Measurements from ENCODE around the gene LARP1. TPM values are rescaled to one million over a fixed set of nuclear protein-coding genes. Genes with fewer than 3 reads are reported as not detected.
A peak's percentile ranks its signal among the peaks of the same experiment; 100 is the strongest.
"Not testable (repeated sequence)": the region's sequence is repeated elsewhere in the genome, so short reads cannot be mapped to it uniquely, and the experiment has no call there.

The LARP1 gene
- total RNA-seq, 1 donor from 2014 or later: 24.0 TPM

DNA sequence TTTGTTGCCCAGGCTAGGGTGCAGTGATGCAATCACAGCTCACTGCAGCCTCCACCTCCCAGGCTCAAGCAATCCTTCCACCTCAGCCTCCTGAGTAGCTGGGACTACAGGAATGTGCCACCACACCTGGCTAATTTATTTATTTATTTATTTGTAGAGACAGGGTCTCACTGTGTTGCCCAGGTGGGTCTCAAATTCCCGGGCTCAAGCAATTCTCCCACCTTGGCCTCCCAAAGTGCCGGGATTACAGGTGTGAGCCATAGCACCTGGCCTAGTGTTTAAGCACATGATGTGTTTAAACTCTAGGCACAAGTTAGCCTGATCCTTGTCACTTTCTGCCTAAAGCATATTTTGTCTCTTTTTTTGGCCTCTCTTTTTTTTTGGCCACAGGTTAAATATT lies 4.5 kb upstream of the LARP1 start:
- not testable (repeated sequence) for H3K9ac ChIP-seq (ENCODE audit: low read depth in 1 of 3, low read length in 3 of 3); H3K4me3 ChIP-seq (ENCODE audit: low read length in 3 of 3); H3K36me3 ChIP-seq (ENCODE audit: control insufficient read depth in 3 of 3, insufficient read depth in 3 of 3, low read length in 3 of 3); H3K27me3 ChIP-seq (ENCODE audit: control insufficient read depth in 3 of 3, insufficient read depth in 3 of 3, low read length in 3 of 3); H3K9me3 ChIP-seq (ENCODE audit: control insufficient read depth in 3 of 3, low read length in 3 of 3); H3K27ac ChIP-seq (ENCODE audit: low read depth, low read length)
- peaks cover 17 to 27% (median 21%) of the 10 kb centered on the region in 3 donors for H3K4me1 ChIP-seq (ENCODE audit: control insufficient read depth in 3 of 3, insufficient read depth in 3 of 3, low read length in 3 of 3)

DNA sequence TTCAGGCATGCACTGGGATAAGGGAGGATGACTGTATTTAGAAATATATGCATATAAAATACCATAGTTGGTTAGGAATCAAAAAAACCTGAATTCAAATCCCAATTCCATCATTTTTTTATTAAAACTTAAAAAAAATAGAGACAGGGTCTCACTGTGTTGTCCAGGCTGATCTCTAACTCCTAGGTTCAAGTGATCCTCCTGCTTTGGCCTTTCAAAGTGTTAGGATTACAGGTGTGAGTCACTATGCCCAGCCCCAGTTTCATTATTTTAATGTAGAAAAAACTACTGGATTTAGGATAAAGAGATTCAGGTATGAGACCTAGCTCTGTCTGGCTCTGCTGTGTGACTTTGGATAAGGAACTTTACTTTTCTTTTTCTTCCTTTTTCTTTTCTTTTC lies 3.3 kb upstream of the LARP1 start:
- Histone ChIP-seq H3K27ac (ENCODE audit: low read depth, low read length) (no peak overlapping the region), H3K36me3 (ENCODE audit: control insufficient read depth in 3 of 3, insufficient read depth in 3 of 3, low read length in 3 of 3) (no peaks in the 10 kb centered on the region), H3K9ac (ENCODE audit: low read depth in 1 of 3, low read length in 3 of 3) (no peak overlapping the region), H3K9me3 (ENCODE audit: control insufficient read depth in 3 of 3, low read length in 3 of 3) (no peaks in the 10 kb centered on the region), H3K4me1 (ENCODE audit: control insufficient read depth in 3 of 3, insufficient read depth in 3 of 3, low read length in 3 of 3) (peaks cover 14 to 22% (median 21%) of the 10 kb centered on the region in 3 donors), H3K4me3 (ENCODE audit: low read length in 3 of 3) (no peak overlapping the region), H3K27me3 (ENCODE audit: control insufficient read depth in 3 of 3, insufficient read depth in 3 of 3, low read length in 3 of 3) (no peaks in the 10 kb centered on the region)

DNA sequence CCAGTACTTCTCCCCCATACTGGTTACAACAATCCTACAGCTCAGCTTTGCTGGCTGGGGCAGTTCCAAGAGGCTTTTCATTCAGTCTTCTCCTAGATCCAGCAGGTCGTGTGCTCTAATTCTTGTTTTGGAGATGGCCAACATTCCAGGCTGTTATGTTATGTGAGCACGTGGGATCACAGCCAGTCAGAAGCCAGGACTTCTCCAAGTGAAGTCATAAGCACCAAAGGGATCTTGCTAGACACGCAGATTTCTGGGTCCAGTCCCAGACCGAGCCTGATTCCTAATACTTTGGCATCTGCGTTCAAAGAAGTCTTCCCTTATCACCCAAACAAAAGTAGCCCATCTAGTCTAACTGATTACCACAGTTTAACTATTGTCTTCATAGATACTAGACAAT lies 1.4 kb upstream of the LARP1 start:
- Histone ChIP-seq H3K9ac (ENCODE audit: low read depth in 1 of 3, low read length in 3 of 3) (peak overlapping the region in 2 of 3 donors; percentile 89 to 93), H3K9me3 (ENCODE audit: control insufficient read depth in 3 of 3, low read length in 3 of 3) (no peaks in the 10 kb centered on the region), H3K4me3 (ENCODE audit: low read length in 3 of 3) (peak overlapping the region; percentile 72 to 82 (median 78)), H3K4me1 (ENCODE audit: control insufficient read depth in 3 of 3, insufficient read depth in 3 of 3, low read length in 3 of 3) (peaks cover 23 to 37% (median 29%) of the 10 kb centered on the region in 3 donors), H3K36me3 (ENCODE audit: control insufficient read depth in 3 of 3, insufficient read depth in 3 of 3, low read length in 3 of 3) (no peaks in the 10 kb centered on the region), H3K27ac (ENCODE audit: low read depth, low read length) (peak overlapping the region; percentile 99), H3K27me3 (ENCODE audit: control insufficient read depth in 3 of 3, insufficient read depth in 3 of 3, low read length in 3 of 3) (no peaks in the 10 kb centered on the region)

DNA sequence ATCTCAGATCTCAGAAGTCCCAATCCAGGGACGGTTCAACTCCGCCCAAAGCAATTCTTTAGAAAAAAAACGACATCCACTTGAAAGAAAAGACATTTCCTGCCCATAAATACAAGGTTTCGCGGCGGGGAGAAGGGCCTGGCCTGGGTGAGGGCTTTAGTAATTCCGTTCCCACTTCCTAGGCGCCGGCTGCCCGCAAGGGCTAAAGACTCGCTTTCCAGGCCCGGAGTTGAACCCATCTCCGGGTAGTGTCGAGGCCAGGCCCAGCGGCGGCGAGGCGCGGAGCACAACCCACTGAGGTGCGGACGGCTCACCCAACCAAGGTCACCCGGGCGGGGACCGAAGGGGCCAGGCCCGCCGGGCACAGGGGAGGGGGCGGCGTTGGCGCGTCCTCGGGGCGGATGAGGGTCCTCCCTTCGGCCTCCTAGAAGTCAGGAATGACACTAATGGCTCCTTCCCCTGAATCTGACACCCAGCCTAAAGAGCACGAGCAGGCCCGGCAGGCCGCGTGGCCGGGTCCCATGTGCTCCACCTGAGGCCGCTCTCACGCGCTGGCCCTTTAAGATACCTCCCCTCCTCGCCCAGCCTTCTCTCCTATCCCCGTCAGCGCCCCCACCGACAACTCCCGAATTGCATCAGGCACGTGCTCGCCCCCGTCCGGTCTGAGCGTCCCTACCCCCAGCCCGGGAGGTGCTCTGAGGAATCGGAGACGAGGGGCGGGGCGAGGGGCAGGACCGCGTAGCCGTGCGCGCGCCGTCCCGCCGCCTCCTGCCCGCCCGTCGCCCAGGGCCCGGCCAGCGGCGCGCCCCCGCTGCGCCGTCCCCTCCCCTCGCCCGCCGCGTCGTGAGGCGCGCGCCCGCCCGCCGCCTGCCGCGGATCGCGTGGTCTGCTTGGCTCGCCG lies 467 bp upstream of the LARP1 start:
- Histone ChIP-seq H3K4me1 (ENCODE audit: control insufficient read depth in 3 of 3, insufficient read depth in 3 of 3, low read length in 3 of 3) (peaks cover 32 to 46% (median 33%) of the 10 kb centered on the region in 3 donors), H3K27ac (ENCODE audit: low read depth, low read length) (peak overlapping the region; percentile 99), H3K27me3 (ENCODE audit: control insufficient read depth in 3 of 3, insufficient read depth in 3 of 3, low read length in 3 of 3) (no peaks in the 10 kb centered on the region), H3K36me3 (ENCODE audit: control insufficient read depth in 3 of 3, insufficient read depth in 3 of 3, low read length in 3 of 3) (no peaks in the 10 kb centered on the region), H3K9me3 (ENCODE audit: control insufficient read depth in 3 of 3, low read length in 3 of 3) (no peaks in the 10 kb centered on the region), H3K4me3 (ENCODE audit: low read length in 3 of 3) (peak overlapping the region; percentile 72 to 92 (median 78)), H3K9ac (ENCODE audit: low read depth in 1 of 3, low read length in 3 of 3) (peak overlapping the region; percentile 82 to 93 (median 89))

DNA sequence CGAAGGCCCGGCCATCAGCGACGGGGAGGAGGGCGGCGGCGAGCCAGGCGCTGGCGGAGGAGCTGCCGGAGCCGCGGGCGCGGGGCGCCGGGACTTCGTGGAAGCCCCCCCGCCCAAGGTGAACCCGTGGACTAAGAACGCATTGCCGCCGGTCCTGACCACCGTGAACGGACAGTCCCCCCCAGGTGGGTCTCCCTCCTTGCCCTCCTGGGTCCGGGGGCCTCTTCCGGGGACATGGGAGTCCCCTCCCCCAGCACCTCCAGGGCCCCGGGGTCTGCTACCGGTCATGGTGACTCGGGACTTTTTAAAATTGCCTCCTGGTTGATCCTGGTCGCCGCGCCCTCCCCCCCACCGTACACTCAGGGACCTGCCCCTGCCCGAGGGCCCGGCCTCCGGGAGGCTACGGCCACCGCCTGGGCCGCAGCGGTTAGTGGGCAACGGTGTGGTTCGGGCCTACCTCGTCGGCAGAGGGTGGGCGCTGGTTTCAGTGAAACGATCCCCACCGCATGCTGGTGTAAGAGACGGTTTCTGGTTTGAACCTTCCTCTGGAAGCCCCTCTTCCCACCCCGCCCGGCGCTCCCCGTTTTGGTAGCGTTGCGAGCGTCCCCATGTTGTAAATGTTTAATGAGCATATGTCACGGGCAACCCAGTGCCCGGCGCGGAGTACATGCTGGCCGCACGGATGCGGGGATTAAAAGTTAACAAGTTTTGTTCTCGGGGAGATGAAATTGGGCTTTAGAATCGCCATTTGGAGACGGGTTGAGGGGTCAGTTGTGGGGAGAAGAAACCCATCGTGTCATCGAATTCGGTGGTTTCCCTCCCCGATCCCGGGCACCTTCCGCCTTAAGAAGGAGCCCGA lies 1.1 kb downstream of the LARP1 start:
- H3K4me3 ChIP-seq (ENCODE audit: low read length in 3 of 3): peak overlapping the region; percentile 87 to 92 (median 91)
- peaks cover 42 to 61% (median 43%) of the 10 kb centered on the region in 3 donors for H3K4me1 ChIP-seq (ENCODE audit: control insufficient read depth in 3 of 3, insufficient read depth in 3 of 3, low read length in 3 of 3)
- H3K27me3 ChIP-seq (ENCODE audit: control insufficient read depth in 3 of 3, insufficient read depth in 3 of 3, low read length in 3 of 3): no peaks in the 10 kb centered on the region
- H3K9ac ChIP-seq (ENCODE audit: low read depth in 1 of 3, low read length in 3 of 3): peak overlapping the region; percentile 90 to 94 (median 93)
- H3K36me3 ChIP-seq (ENCODE audit: control insufficient read depth in 3 of 3, insufficient read depth in 3 of 3, low read length in 3 of 3): no peaks in the 10 kb centered on the region
- peak overlapping the region; percentile 94 for H3K27ac ChIP-seq (ENCODE audit: low read depth, low read length)
- no peaks in the 10 kb centered on the region for H3K9me3 ChIP-seq (ENCODE audit: control insufficient read depth in 3 of 3, low read length in 3 of 3)

DNA sequence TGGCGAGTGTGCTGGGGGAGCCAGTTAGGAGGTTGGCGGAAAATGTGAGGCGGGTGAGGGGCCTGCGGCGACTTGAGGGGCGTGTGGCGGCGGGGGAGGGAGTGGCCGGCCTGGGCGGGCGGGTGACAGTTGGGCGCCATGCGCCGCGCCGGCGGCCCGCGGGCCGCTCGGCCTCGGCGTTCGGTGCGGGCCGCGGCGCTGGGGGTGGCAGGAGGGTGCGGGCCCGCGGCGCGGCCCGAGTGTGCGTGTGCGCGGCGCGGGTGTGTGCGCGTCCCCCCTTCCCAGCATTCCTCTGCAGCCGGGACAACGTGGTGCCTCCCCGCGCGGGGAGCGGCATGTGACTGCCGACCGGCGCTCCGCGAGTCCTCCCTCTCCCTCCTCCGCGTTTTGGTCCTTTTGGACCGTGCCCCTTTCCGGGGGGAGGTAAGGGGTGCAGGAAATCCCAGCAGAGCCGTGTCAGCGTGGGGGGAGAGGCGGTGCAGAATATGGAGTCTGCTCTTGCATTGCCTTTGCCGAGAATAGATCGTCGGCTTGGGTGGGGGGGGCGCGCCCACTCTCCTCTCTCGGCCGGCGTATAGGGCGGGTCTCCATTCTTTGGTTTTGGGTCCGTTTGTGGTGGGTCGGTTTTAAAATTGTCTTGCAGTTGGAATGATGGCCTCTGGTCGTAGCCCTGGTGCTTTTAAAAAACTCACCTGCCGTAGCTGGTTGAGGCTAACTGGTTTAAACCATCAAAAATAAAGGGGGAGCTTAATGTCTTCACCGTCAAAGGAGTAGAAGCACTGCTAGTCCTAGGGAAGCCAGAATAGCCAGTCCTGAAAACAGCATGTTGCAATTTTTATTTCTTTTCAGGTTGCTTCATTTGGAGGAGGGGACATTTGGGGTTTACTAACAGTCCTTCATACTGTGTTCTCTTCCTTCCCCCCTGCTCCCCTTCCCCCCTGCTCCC lies 2.0 kb downstream of the LARP1 start:
- Histone ChIP-seq H3K4me1 (ENCODE audit: control insufficient read depth in 3 of 3, insufficient read depth in 3 of 3, low read length in 3 of 3) (peaks cover 47 to 70% (median 51%) of the 10 kb centered on the region in 3 donors), H3K27me3 (ENCODE audit: control insufficient read depth in 3 of 3, insufficient read depth in 3 of 3, low read length in 3 of 3) (no peaks in the 10 kb centered on the region), H3K27ac (ENCODE audit: low read depth, low read length) (peak overlapping the region; percentile 94), H3K36me3 (ENCODE audit: control insufficient read depth in 3 of 3, insufficient read depth in 3 of 3, low read length in 3 of 3) (no peaks in the 10 kb centered on the region), H3K9ac (ENCODE audit: low read depth in 1 of 3, low read length in 3 of 3) (peak overlapping the region; percentile 90 to 94 (median 93)), H3K4me3 (ENCODE audit: low read length in 3 of 3) (peak overlapping the region; percentile 87 to 92 (median 91)), H3K9me3 (ENCODE audit: control insufficient read depth in 3 of 3, low read length in 3 of 3) (no peaks in the 10 kb centered on the region)

DNA sequence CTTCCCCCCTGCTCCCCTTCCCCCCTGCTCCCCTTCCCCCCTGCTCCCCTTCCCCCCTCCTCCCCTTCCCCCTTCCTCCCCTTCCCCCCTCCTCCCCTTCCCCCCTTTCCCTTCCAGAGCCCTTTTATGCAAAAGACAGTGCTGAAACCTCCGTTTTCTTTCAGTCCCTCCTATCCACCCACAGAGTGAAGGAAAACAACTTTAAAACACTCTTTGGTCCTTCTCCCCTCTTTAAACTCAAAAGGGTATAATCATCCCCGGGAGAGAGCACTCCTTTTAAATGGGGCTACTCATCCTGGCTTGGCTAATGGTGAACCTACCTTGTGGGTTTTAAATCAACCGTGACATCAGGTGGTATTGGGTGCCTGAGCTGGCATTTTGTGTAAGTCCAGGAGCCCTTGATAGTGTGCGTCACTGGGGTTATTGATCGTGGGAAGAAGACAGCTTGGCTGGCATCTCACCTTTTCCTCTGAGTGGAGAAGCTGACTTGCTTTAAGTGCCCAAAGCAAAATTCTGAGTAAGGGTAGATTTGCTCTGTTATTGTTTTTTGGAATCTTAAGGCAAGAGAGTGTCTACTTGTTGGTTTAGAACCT lies 2.7 kb downstream of the LARP1 start:
- H3K27ac ChIP-seq (ENCODE audit: low read depth, low read length): peak overlapping the region; percentile 14
- no peaks in the 10 kb centered on the region for H3K9me3 ChIP-seq (ENCODE audit: control insufficient read depth in 3 of 3, low read length in 3 of 3)
- H3K4me1 ChIP-seq (ENCODE audit: control insufficient read depth in 3 of 3, insufficient read depth in 3 of 3, low read length in 3 of 3): peaks cover 51 to 73% (median 55%) of the 10 kb centered on the region in 3 donors
- no peaks in the 10 kb centered on the region for H3K36me3 ChIP-seq (ENCODE audit: control insufficient read depth in 3 of 3, insufficient read depth in 3 of 3, low read length in 3 of 3)
- H3K27me3 ChIP-seq (ENCODE audit: control insufficient read depth in 3 of 3, insufficient read depth in 3 of 3, low read length in 3 of 3): no peaks in the 10 kb centered on the region
- peak overlapping the region; percentile 2 to 35 (median 25) for H3K9ac ChIP-seq (ENCODE audit: low read depth in 1 of 3, low read length in 3 of 3)
- peak overlapping the region; percentile 10 to 51 (median 16) for H3K4me3 ChIP-seq (ENCODE audit: low read length in 3 of 3)

DNA sequence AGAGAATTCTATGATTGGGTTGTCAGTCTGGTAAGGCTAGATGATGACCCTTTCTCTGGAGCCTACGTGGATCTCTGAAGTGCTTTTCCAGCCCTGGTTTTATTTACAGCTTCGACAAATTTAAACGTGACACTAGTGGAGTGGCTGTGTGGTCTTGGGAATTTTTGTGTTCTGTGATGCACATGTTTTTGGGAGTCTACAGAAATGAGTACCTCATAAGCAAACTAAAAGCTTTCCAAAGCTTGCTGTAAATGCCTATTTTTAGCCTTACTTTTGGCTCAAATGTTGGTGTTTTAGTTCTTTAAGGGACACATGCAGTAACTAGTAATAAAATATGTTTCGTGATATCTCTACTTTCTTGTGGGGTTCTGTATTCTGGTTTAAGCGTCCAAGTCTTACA lies 3.3 kb downstream of the LARP1 start:
- Histone ChIP-seq H3K4me3 (ENCODE audit: low read length in 3 of 3) (peak overlapping the region; percentile 10 to 51 (median 16)), H3K36me3 (ENCODE audit: control insufficient read depth in 3 of 3, insufficient read depth in 3 of 3, low read length in 3 of 3) (no peaks in the 10 kb centered on the region), H3K4me1 (ENCODE audit: control insufficient read depth in 3 of 3, insufficient read depth in 3 of 3, low read length in 3 of 3) (peaks cover 45 to 67% (median 52%) of the 10 kb centered on the region in 3 donors), H3K9me3 (ENCODE audit: control insufficient read depth in 3 of 3, low read length in 3 of 3) (no peaks in the 10 kb centered on the region), H3K9ac (ENCODE audit: low read depth in 1 of 3, low read length in 3 of 3) (peak overlapping the region; percentile 2 to 35 (median 25)), H3K27me3 (ENCODE audit: control insufficient read depth in 3 of 3, insufficient read depth in 3 of 3, low read length in 3 of 3) (no peaks in the 10 kb centered on the region), H3K27ac (ENCODE audit: low read depth, low read length) (peak overlapping the region; percentile 14)

DNA sequence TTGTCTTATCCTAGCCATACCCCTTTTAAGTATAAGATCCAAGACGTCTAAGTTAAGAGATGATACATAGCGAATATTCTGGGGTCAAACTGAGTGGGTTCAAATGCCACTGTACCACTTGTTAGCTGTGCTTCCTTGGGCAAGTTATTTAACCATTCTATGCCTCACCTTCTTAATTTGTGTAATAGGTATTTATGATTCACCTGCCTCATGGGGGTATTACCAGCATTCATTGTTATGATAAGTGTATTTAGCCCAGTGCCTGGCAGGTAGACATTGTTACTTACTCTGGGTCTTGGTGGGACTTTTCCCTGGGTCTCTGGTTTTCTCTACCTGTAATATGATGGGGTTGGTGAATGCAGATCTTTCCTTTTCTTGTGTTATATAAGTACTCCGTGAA lies 3.8 kb downstream of the LARP1 start:
- no peaks in the 10 kb centered on the region for H3K9me3 ChIP-seq (ENCODE audit: control insufficient read depth in 3 of 3, low read length in 3 of 3)
- no peak overlapping the region for H3K4me3 ChIP-seq (ENCODE audit: low read length in 3 of 3)
- no peak overlapping the region for H3K27ac ChIP-seq (ENCODE audit: low read depth, low read length)
- no peak overlapping the region for H3K9ac ChIP-seq (ENCODE audit: low read depth in 1 of 3, low read length in 3 of 3)
- no peaks in the 10 kb centered on the region for H3K36me3 ChIP-seq (ENCODE audit: control insufficient read depth in 3 of 3, insufficient read depth in 3 of 3, low read length in 3 of 3)
- no peaks in the 10 kb centered on the region for H3K27me3 ChIP-seq (ENCODE audit: control insufficient read depth in 3 of 3, insufficient read depth in 3 of 3, low read length in 3 of 3)
- peaks cover 40 to 62% (median 47%) of the 10 kb centered on the region in 3 donors for H3K4me1 ChIP-seq (ENCODE audit: control insufficient read depth in 3 of 3, insufficient read depth in 3 of 3, low read length in 3 of 3)
